Activated effector memory CD4-positive, alpha-beta T cell treated with anti-CD3 and anti-CD28 coated beads, Interleukin-2, amount 50 U/mL, for 16 hours (primary cell): ENCODE data around the gene OTOP2.

Experiments used
- DNase-seq: peaks from one replicate; pipeline ENCODE4 v3.0.0-alpha.2; 2020

The OTOP2 gene

GRCh38 chr17:74924250-74924948 is at the start of gene OTOP2:
OTOP2 (plus strand) TSS chr17:74924273; CDS start chr17:74924633, 360 bp downstream.
- no peak for DNase-seq

GRCh38 chr17:74874615-74875037 is 49.4 kb upstream of the OTOP2 start:
- no peak for DNase-seq

DNA sequence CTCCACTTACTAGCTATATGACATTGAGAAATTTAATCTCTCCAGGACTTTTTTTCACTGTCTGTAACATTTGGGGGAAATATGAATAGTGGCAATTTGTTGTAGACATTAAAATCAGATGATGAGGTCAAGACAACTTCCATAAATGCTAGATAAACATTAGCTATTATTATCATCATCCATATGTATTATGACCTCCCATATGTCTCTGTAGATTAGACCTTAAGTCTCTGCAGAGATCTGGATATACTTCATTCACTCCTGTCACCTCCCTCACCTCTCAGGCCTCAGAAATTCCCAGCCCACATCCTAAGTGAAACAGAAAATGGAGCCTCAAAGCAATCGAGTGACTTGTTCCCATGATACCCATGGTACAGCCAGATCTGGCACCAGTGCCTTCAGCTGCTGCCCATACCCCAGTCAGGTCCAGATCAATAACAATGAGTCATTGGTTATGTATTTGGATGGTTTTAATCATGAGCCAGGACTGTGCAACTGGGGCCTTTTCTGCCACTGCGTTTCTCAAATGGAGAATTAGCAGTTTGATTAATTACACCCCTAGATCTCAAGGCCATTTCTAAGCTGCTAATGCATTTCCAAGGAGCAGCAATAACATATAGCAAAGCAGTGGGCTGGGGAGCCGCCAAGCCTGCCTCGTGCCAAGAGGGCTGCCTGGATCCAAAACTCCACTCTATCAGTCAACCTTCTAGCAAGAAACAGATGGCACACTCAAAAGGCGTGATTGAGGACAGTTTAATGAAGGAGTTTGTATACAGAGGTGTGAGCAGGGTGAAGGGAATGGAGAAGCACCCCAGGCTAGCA is 48.7 kb upstream of the OTOP2 start:
- DNase-seq: no peak

DNA sequence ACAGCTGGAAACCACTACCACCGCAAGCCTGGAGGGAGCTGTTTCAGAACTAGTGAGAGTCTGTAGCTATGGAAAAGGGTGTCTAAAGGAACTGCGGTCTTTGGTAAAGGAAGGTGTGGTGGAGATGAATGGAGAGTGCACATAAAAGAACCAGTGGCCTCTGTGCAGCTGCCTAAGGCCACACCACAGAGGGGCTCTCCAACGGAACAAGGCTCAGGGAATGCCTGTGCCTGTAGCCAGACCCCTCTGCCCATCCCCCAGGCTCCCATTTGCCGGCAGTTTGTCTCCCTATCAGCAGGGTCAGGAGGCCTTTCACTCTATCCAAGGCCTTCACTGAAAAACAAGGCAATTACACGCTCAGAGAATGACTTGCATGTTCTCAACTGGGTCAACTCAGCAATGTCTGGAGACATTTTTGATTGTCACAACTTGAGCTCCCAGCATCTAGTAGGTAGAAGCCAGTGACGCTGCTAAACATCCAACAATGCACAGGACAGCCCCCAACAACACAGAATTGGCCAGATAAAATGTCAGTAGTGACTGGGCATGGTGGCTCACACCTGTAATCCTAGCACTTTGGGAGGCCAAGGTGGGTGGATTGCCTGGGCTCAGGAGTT is 48.0 kb upstream of the OTOP2 start:
- DNase-seq: no peak

DNA sequence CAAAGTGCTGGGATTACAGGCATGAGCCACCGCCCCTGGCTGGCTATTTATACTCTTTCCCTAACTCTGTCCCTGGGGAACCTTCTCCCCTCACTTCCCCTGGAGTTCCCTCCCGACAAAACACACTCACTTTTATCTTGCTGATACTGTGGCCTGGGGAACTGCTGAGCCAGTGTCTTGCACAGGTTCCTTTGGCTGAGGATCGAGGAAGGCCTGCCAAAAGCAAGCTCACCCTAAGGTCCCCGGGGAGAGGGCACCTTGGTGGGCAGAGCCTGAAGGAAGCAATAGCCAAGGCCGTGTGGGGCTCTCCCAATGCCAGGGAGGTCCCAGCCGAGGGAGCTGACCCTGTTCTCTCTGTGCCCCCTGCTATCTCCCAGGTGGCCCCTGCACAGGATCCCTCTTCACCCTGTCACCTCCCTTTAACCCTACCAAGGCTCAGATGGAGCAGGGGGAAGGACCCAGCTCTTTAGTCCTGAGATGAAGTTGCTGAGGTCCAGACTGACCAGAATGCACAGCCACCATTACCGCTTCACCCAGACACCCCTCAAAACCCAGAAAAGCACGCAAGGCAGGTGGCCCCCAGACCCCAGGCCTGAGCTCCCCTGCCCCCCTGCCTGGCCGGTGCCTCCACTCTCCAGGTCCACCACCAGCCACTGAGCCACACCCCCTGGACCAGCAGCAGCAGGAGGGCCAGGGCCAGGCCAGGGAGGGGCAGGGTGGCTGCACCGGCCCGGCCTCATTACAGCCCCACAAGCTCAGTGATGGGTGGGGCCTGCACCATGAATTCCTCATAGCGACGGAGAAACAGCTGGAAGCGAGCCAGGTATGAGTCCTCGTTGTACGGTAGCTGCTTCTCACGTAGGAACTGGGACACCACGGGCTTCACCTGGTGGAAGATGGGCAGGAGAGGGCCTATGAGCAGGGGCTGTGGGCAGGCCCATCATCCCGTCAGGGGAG is 46.2 kb upstream of the OTOP2 start:
- no peak for DNase-seq

DNA sequence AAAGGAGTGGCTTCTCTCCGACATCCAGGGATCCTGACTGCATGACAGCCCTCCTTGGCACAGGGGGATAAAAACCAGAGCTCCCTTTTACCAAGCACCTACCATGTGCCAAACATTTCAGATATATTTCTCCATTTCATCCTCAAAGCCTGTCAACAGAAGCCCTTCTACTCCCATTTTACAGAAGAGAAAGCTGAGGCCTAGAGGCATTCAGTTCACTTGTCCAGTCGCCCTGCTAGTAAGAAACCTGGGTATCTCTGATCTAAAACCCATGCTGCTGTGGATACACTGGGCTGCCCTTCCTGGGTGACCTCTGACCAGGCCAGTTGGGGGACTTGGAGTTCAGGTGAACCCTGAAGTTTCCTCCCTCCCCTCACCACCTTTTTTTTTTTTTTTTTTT is 45.4 kb upstream of the OTOP2 start:
- DNase-seq: no peak

DNA sequence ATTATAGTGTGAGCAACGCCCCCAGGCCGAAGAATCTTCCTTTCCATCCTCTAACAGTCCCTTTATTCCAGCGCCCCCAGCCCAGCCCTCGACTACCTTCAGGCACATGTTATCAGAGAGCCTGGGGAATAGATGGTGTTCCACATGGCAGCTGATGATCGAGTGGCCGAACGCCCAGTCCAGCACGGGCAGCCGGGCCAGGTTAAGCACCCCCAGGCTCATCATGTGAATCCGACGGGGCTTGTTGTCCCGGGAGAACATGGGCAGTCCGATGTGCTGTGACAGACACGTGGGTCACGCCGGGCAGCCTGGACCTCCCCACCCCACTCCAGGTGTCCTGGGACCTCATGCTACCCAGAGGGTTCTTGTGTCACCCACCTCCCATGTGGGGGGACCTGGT is 44.8 kb upstream of the OTOP2 start:
- no peak for DNase-seq

- no peak for DNase-seq
Measured at GRCh38 chr17:74881073-74881472, 43.0 kb upstream of the OTOP2 start.

- no peak for DNase-seq
Measured at GRCh38 chr17:74882517-74883240, 41.4 kb upstream of the OTOP2 start.

- DNase-seq: no peak
Measured at GRCh38 chr17:74883241-74883745, 40.8 kb upstream of the OTOP2 start.

DNA sequence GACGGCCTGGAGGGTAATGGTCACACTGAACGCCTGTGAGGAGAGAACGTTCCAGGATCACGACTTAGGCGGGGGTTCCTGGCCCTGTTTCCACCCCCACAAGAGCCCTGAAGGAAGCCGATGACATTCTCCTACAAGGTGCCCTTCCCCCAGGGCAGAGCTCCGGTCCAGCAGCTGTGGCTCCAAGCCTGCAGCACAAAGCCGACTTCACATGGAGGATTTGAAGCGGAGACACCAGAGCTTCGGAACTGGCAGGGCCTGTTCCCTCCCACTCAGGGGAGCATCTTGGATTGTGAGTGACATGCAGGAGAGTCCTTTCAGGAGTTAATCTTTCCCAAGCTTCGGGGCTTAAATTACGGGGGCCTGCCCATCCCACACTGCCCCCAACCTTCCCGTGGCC is 35.6 kb upstream of the OTOP2 start:
- DNase-seq: no peak

GRCh38 chr17:74890554-74890953 is 33.5 kb upstream of the OTOP2 start:
- no peak for DNase-seq

- DNase-seq: no peak
Measured at GRCh38 chr17:74892013-74892841, 31.8 kb upstream of the OTOP2 start.

DNA sequence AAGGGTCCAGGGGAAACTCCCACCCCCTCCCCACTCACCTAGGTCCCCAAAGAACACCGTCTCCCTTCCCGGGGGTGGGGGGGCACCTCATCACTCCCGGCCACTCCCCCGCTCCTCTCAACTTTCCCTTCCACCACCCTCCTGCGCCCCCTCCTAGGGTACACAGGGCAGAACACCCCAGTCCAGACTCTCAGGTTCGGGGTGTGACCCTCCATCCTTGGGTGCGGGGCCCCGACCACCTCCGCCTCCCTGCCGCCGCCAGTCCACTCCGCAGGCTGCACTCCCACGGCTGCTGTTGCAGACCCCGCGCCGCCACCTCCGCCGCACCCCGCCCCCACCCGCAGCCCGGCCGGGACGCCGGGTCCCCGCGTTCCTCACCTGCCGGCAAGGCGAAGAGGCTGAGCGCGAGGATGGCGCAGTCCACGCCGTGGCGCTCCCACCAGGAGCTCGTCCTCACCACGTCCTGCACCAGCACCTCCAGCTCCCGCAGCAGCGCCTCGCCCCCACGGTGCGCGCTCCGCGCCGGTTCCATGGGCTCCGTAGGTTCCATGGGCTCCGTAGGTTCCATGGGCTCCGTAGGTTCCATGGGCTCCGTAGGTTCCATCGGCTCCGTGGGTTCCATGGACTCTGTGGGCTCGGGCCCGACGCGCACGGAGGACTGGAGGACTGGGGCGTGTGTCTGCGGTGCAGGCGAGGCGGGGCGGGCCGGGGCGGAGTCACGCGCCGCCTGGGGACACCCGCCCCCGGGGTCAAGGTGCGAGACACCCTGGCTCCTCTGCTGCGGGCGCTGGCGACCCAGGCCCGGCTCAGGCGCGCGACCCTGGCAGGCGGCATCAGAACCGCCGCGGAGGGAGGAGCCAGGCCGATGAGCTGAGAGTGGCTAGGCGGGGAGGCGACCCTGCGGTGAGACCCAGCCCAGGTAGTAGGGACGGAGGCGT is 30.8 kb upstream of the OTOP2 start, which contains the start of gene FADS6:
TSS of gene FADS6 (minus strand) at position 660 of the 938 bp plus-strand sequence. CDS start at position 622, 38 bp downstream.
- DNase-seq: no peak

- no peak for DNase-seq
Measured at GRCh38 chr17:74893936-74894671, 30.0 kb upstream of the OTOP2 start.

- DNase-seq: no peak
Measured at GRCh38 chr17:74898376-74898946, 25.6 kb upstream of the OTOP2 start.

DNA sequence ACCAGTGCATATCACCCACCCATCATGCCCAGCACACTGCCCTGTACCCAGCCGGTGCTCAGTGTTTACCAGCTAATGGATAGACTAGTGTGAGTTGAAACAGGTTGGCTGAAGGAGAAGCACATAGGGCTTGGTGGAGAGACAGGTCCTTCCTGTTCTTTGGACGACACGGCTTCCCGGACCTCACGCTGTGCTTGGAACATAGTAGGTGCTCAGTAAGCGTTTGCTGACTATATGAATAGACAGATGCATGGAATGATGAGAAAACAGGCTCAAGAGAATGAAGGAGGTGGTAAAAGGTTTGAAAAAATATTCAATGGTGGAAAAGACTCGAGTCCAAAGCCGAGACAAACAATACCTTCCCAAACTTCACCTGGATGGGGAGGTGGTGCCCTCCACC is 23.9 kb upstream of the OTOP2 start:
- DNase-seq: no peak
